ENCODE data around the gene UBL4A.
A peak's percentile ranks its signal among the peaks of the same experiment; 100 is the strongest.

UBL4A gene

DNA sequence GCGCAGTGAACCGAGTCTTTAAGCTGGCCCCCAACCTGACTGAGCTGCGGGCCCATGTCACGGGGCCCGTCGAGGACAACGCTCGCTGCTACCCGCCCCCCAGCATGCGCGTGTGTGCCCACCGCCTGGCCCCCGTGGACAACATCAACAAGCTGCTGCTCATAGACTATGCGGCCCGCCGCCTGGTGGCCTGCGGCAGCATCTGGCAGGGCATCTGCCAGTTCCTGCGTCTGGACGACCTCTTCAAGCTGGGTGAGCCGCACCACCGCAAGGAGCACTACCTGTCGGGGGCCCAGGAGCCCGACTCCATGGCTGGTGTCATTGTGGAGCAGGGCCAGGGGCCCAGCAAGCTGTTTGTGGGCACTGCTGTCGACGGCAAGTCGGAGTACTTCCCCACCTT is 26.1 kb downstream of the UBL4A start:
- DNase-seq (ENCODE audit: low read depth), result no peak

DNA sequence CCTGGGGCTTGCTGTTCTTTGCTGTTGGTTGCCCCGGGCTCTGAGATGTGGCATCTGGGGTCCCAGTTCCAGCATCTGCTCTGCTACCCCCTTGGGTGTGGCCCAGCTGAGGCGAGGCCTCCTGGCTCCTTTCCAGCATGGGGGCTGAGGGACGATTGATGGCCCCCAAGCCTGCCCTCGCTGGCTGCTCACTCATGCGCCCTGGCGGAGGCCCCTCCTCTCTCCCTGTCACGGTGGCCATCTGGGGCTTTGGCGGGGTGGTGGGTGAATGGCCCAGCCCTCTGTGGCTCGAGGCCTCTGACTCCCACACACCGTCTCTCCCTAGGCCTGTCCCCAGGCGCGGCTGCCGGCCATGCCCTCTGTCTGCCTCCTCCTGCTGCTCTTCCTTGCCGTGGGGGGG is 26.6 kb downstream of the UBL4A start:
- no peak for DNase-seq (ENCODE audit: low read depth)

DNA sequence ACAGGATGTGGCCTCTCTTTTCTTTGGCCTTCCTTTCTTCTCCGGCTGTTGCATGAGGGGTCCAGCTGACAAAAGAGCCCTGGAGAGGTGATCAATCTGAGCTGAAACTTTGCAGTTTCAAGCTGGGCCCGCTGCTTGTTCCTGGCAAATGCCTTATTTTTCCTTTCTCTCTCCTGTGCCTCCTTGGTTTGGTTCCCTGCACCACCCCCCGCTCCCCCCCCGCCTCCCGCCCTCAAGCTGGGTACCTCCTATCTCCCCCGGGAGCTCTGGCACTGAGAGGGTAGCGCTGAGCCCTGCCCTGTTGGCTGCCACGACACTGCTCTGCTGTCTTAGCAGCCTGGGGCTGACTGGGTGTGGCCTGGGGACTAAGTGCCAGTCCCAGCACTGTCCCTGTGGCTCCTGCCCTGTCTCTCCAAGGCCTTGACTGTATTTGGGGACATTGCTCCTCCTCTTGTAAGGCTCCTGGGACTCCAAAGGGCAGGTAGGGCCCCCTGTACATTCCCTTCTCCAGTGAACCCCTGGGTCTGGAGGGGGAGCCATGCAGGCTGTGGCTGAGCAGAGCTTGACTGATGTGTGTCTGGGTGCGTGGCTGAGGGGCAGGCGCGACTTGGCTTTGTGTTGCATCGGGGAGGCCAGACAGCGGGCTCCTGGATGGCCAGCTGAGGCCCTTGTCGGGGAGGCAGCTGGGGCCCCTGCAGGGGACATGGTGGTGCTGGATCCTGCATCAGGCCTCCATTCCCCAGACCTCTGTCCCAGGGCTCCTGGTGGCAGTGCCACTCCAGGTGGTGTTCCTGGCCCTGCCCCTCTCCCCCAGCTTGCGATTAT is 27.2 kb downstream of the UBL4A start:
- DNase-seq (ENCODE audit: low read depth), result no peak

DNA sequence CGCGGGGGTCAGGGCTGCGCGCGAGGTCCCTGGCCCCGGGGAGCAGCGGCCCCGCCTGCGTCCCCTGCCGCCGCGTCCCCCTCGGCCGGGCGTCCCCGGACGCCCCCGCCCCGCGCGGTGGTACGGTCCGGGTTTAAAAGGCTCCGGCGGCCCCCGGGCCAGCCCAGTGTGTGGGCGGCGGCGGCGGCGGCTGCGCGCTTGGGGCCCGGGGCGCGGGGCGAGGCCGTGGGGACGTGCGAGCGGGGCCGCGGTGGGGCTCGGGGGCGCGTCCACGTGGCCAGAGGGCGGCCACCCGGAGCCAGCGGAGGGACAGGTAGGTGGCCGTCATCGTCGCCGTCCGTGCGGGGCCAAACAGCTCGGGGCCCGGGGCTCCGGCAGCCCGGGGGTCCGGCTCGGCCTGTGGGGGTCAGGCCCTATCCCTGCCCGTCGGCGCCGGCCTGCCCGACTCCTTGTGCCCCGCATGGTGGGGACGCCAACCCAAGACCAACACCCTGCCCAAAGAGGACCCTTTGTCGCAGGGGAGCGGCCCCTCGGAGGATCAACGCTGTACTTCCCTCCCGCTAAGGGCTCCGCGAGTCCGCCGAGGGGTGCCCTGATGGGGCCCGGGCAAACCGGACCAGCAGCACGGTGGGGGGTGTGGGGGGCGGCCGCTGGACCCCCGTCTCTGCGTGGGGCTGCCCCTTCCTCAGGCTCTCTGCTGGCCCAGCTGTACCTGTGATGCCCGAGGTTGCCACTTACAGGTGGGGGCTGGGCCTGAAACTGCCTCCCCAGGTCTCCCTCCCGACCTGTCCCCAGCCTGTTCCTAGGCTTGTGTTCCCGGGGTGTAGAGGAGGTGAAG is 28.1 kb downstream of the UBL4A start, which contains the start of gene PLXNA3:
TSS of gene PLXNA3 (plus strand) at position 166 of the 838 bp plus-strand sequence. CDS start 1,903 bp downstream, outside the sequence.
- DNase-seq (ENCODE audit: low read depth), result peak; percentile 38

DNA sequence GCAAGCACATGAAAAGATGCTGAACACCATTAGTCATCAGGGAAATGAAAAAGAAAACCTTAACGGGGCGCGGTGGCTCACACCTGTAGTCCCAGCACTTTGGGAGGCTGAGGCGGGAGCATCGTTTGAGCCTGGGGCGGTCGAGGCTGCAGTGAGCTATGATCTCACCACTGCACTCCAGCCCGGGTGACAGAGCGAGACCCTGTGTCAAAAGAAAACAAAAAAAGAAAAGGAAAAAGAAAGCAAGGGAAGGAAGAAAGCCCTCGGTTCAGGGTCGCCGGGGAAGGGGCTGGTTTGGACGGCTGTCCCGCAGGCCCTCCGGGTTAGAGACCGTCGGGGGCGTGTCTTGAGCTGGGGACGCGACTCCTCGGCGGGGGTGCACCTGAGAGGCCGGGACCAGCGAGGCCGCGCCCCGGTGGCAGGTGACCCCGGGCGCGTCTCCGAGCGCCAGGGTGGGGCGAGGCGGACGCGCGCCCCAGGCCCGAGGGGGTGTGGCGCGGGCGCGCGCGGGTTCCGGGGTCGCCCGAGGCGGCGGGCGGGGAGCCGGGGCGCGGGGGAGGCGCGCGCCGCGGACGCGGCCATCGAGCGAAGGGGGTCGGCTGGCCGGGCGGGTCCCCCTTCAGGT is 28.8 kb downstream of the UBL4A start:
- no peak for DNase-seq (ENCODE audit: low read depth)

DNA sequence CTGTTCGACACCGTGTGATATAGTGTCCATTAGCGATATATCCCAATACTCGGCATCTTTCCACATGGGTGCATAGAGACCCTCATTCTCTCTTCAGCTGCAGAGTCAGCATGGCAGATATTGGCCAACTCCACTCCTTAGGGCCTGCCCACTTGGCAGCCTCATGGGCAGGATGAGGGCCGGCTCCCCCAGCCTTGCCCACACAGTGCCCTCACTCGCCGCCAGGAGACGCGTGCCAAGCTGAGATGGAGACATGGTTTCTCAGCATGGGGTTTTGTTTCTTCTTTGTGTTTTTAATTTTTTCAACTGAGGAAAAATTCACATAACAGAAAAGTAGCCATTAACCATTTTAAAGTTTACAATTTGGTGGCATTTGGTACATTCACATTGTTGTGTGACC is 33.6 kb downstream of the UBL4A start:
- DNase-seq (ENCODE audit: low read depth), result no peak

DNA sequence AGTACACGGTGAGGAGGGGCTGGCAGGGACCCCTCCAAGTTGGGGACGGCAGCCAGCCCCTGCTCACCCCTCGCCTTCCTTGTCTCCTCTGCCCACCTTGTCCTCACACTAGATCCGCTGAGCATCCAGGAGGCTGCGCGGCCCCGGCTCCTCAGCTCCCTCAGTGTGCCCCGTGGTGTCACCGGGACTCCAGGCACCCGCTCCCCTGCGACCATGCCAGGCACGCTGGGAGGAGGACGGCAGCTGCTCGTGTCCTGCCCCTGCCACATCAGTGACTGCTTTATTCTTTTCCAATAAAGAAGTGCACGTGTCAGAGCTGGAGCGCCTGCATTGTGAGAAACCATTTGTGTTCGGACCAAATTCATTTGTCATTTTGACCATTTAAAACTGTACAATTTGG is 36.1 kb downstream of the UBL4A start:
- no peak for DNase-seq (ENCODE audit: low read depth)

DNA sequence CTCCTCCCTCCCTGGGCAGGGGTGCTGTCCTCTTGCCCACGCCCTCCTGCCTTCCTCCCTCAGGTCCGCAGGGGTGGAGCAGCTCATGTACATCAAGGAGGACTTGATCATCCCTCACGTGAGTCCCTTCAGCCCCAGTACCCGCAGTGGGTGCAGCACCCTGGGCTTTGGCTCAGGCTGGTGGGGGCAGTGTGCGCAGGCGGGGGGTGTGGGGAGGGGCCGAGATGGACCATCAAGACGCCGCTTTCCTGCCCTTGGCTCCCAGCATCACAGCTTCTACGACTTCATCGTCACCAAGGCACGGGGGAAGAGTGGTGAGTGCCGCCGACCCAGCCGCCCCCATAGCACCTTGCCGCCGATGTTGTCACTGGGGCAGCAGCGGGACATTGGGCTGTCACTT is 36.8 kb downstream of the UBL4A start:
- DNase-seq (ENCODE audit: low read depth), result no peak

DNA sequence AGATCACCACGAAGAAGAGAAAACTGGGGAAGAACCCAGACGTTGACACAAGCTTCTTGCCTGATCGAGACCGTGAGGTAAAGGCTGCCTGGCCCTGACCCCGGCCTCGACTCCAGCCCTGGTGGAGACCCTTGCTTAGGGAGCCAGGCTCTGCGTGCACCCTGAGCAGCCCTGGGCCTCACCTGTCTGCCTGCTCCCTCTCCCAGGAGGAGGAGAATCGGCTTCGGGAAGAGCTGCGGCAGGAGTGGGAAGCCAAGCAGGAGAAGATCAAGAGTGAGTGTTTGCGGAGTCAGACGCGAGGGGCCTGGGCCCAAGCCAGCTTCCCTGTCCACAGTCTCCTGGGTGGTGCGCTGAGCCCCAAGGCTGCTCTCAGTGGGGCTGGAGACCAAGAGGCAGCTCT is 37.9 kb downstream of the UBL4A start:
- DNase-seq (ENCODE audit: low read depth), result no peak

DNA sequence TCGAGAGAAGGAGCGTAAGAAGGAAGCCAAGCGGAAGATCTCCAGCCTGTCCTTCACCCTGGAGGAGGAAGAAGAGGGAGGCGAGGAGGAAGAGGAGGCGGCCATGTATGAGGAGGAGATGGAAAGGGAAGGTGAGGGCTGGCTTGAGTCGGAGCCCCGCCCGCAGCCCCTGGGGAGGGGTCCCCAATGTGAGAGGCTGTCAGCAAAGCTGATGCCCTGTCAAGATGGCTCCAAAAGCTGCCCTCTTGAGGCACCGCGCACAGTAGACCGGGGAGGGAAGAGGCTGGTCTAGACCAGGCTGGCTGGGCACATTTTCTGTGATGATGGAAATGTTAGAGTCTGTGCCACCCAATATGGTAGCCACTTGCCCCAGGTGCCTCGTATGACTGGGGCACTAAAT is 40.0 kb downstream of the UBL4A start:
- DNase-seq (ENCODE audit: low read depth), result no peak

DNA sequence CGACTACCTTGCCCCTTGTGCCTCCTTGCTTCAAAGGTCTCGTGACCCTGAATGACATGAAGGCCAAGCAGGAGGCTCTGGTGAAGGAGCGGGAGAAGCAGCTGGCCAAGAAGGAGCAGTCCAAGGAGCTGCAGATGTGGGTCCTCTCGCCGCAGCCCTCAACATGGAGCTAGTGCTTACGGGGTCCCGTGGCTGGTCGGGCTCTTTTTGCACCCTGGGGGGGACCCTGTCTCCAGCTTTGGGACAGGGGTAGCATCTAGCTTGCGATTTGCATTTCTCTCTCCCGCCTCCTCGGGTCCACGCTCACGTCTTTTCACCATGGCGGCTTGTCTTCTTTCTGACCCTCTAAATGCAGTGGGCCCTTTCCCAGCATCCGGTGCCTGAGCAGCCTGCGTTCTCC is 40.6 kb downstream of the UBL4A start:
- DNase-seq (ENCODE audit: low read depth), result no peak

DNA sequence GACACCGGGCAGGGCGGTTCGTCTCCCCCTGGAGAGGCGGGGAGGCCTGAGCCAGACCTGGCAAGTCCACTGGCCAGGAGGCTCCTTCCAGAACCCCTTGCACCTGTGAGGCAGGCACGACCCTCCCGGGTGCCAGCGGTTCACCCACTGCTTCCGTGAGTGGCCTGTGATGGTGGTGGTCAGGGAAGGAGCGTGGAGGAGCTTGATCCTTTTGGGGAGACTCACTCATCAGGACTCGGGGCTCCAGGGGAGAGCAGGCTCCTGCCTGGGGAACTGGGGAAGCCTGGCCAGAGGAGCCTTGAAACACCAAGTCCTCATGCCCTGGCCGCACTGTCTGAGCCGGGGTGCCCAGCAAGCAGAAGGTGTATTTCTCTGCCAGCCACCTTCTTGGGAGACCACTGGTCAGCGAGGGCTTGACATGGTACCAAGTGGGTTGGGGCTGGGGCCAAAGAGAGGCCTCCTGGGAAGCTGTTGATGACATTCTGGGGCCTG is 41.6 kb downstream of the UBL4A start:
- no peak for DNase-seq (ENCODE audit: low read depth)

DNA sequence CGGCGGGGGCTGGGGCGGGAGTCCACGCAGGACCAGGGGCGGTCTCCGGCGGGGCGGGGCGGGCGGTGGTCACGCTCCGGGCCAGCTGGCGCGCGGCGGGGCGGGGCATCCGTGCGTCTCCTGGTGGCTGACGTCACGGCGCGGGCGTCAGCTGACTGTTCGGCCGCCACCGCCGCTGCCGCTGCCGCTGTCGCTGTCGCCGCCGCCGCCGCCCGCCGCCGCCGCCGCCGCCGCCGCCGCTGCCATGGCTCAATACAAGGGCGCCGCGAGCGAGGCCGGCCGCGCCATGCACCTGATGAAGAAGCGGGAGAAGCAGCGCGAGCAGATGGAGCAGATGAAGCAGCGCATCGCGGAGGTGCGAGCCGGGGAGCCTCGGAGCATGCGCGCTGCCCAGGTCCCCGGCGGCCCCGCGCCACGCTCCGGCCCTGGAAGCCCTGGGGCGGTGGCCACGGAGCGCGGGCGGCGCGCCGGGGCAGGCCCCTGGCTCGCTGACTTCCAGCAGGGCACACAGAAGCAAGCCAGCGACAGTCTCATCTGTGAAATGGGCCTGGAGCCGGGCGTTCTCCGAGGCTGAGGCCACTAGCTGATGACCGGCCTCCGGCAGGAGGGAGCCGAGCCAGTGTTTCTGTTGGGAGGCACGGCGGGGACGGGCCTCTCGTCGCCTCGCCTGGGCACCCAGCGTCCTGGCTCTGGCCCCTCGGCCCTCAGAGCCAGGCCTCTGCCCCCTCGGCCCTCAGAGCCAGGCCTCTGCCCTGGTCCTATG is 42.2 kb downstream of the UBL4A start, which contains the start of gene FAM50A:
TSS of gene FAM50A (plus strand) at position 150 of the 763 bp plus-strand sequence. CDS start at position 245, 95 bp downstream.
- peak; percentile 42 for DNase-seq (ENCODE audit: low read depth)

DNA sequence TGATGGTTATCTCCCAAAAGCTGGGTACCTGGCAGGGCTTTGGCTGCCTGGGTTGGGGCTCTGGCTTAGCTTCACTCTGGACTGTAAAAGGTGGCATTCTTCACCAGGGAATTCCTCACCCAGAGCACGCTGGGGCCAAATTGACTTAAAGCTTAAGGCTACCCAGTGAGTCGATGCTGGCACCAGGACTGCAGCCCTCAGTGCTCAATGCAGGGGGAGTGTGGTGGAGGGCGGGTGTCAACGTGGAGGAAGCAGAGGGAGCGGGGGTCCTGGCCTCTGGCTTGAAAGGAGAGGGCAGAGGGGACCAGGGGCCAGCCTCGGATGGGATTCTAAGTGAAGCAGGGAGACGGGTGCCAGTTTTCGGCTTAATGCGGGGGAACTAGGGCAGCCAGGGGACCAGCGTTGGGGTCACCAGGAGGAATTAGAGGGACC is 42.9 kb downstream of the UBL4A start:
- no peak for DNase-seq (ENCODE audit: low read depth)

DNA sequence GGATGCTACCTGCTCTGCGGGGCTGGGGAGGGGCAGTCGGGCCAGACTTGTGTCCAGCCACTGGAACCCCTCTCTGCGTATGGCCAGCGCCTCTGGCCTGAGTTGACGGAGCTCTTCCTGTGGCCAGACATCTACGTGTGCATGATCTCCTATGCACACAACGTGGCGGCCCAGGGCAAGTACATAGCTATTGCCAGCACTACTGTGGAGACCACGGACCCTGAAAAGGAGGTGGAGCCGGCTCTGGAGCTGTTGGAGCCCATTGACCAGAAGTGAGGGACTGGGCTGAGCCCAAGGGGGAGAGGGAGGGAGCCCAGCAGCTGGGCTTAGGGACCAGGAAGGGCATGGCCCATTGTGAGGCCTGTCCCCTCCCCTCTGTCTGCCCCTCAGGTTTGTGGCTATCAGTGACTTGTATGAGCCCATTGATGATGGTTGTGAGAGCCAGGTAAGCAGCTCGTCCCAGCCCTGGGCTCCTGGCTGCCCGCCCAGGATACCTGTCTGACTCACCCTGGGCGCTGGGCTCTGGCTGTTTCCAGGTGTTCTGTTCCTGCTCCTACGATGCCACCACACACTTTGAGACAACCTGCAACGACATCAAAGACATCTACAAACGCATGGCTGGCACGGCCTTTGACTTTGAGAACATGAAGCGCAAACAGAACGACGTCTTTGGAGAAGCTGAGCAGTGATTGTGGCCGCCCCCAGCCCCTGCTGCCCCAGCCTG is 44.3 kb downstream of the UBL4A start:
- DNase-seq (ENCODE audit: low read depth), result no peak

DNA sequence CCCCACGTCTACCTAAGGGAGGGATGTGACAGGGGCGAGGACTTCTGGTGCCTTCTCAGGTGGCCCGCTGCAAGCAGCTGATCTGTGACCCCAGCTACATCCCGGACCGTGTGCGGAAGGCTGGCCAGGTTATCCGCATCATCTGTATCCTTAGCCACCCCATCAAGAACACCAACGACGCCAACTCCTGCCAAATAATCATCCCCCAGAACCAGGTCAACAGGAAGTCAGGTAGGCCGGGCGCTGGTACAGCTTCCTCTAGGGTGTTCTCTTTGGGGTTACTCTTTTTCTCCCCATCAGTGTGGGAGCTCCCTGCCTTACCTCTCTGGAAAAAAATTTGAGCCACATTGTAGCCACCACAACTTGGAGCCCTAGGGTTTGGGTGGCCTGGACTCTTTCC is 44.9 kb downstream of the UBL4A start:
- DNase-seq (ENCODE audit: low read depth), result no peak

DNA sequence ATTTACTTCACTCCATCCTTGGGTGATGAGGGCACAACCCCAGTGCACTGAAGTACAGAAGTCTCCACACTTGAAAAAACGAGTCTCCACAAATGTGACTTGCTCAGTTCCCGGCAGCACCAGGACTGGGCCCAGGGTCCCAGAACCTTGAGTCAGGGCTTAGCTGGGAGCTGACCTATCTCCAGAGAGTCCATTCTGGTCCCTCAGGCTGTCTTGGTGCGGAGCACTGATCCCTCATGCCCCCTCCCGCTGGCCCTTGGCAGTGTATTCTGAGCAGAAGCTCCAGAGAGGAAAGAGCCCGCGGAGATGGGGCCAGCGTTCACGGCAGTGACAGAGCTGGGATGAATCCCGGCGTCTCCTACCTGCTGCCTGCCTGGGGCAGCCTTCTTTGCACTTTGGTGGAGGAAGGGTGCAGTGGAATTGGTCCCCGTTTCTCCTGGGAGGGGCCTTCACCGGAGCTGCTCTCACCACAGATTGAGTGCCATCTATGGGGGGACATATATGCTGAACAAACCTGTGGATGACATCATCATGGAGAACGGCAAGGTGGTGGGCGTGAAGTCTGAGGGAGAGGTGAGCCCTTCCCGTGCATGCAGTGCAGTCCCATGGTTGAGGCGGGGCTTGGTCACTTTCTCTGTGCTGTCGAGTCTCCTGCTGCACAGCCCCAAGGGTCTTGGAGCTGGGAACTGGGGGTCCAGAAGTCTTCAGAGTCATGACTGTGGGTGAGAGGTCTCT is 45.6 kb downstream of the UBL4A start:
- DNase-seq (ENCODE audit: low read depth), result no peak

DNA sequence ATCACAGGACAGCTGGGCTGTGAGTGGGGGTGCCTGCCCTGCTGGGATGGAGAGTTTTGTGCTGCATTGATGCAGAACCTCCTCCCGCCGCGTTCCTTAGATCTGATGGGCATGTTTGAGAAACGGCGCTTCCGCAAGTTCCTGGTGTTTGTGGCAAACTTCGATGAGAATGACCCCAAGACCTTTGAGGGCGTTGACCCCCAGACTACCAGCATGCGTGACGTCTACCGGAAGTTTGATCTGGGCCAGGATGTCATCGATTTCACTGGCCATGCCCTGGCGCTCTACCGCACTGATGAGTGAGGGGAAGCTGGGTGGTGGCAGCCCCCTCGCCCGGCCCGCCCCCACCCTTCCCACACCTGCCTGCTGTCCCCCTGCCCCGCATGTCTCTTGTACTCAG is 46.6 kb downstream of the UBL4A start:
- no peak for DNase-seq (ENCODE audit: low read depth)

DNA sequence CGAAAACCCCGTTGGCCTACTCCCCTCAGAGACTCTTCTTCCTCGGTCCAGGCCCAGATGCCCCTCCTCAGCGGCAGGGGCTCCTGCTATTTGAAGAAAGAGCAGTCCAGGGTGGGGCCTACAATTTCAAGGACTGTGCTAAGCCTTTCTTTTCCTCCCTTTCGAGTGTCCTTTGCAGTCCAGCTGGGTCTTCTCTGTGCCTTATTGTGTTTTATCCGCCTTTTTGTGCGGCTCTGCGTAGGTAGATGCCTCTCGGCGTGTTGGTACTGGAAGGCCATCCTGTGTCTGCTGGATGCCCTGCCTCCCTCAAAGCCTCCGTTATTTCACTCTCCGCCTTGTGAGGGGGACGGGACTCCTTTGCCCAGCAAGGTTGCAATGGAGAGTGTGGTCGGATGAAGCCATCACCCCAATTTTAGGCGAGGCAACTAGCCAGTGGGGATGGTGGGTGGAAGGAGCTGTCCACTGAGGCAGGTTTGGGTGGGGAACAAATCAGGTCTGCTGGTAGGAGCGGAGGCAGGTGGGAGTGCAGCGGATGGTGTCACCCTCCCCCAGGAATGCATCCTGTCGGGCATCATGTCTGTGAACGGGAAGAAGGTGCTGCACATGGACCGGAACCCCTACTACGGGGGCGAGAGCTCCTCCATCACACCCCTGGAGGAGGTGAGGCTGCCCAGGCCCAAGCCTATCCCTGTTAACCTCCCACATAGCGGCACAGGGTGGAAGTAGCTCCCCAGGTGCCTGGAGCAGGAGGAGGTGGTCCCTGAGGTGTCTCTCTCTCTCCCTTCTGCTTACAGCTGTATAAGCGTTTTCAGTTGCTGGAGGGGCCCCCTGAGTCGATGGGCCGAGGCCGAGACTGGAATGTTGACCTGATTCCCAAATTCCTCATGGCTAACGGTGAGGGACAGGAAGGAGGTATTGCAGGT is 48.2 kb downstream of the UBL4A start:
- DNase-seq (ENCODE audit: low read depth), result no peak
